ENCODE measurements around the gene HVCN1.

The HVCN1 gene

DNA sequence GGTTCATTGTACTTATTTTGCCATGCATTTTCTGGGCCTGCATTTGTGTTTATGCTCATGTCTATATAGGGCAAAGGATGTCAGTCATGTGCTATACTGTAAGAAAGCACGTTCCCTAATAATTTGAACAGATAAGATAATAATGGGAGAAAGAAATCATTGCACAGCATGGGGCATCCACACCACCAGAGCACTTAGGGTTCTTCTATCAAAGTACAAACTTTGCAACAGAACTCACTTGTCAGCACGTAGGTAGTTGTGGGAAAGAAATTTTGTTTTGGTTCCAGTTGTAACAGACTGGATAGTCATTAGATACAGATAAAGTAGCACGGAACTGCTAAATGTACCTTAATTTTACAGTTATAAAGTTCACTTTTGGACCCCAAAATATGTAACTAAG lies 43.7 kb upstream of the HVCN1 start:
- no peaks in the 10 kb centered on the region for H3K27me3 ChIP-seq (ENCODE audit: insufficient read depth, low read length, poor library complexity)
- no peak overlapping the region for H2BK15ac ChIP-seq (replicated peaks; ENCODE audit: low read depth)
- H3K4me2 ChIP-seq (ENCODE audit: low read length) = no peak overlapping the region
- no peak overlapping the region for H4K8ac ChIP-seq (ENCODE audit: low read depth, low read length)
- H3K36me3 ChIP-seq (ENCODE audit: control insufficient read depth, insufficient read depth, low read length) = peaks cover 9% of the 10 kb centered on the region
- no peak for DNase-seq
- no peak overlapping the region for H2AK5ac ChIP-seq (ENCODE audit: low read length)
- H3K4me3 ChIP-seq (ENCODE audit: low read length) = no peak overlapping the region
- no peak overlapping the region for H2BK5ac ChIP-seq (ENCODE audit: low read length)
- peaks cover 7% of the 10 kb centered on the region for H3K79me1 ChIP-seq (ENCODE audit: low read length)
- no peak overlapping the region for H3K27ac ChIP-seq (ENCODE audit: low read depth, low read length)
- no peak overlapping the region for H3K23ac ChIP-seq (ENCODE audit: low read length)
- WGBS (ENCODE audit: extremely low coverage, insufficient coverage, low lambda C conversion rate) = no CpG with 5 or more reads among the region's 3 CpGs
- H3K18ac ChIP-seq (ENCODE audit: low read length) = no peak overlapping the region
- no peak overlapping the region for H2BK120ac ChIP-seq (ENCODE audit: low read depth, low read length)
- H3K4me1 ChIP-seq (ENCODE audit: control insufficient read depth, low read depth, low read length) = no peaks in the 10 kb centered on the region
- no peak overlapping the region for H4K5ac ChIP-seq (ENCODE audit: low read length)
- no peak overlapping the region for H3K9ac ChIP-seq (ENCODE audit: low read length)
- H3K56ac ChIP-seq (ENCODE audit: low read length) = no peak overlapping the region
- no peak overlapping the region for H3K4ac ChIP-seq (ENCODE audit: low read depth, low read length)
- peaks cover 73% of the 10 kb centered on the region for H3K79me2 ChIP-seq (ENCODE audit: control insufficient read depth, insufficient read depth, low read length)

DNA sequence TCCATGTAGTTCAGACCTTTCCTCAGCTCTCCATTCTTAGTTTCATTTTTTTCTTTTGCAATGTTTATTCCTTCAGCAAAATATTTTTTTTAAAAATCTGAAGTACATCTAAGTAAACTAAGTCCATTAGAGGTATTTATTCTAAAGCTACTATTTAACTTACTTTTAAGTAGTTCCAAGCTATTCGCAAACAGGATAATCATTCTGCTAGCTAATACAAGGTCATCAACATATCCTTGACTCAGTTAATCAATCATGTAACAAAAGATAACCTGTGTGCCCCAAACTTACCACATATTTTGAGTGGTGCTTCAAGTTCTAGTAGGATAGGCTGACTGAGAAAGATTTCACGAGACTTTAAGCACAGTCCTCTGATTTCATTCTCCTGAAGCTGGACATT lies 42.6 kb upstream of the HVCN1 start:
- DNase-seq = no peak
- no peak overlapping the region for H2BK15ac ChIP-seq (replicated peaks; ENCODE audit: low read depth)
- no peak overlapping the region for H3K18ac ChIP-seq (ENCODE audit: low read length)
- no peak overlapping the region for H2AK5ac ChIP-seq (ENCODE audit: low read length)
- H3K4me2 ChIP-seq (ENCODE audit: low read length) = no peak overlapping the region
- H3K4me3 ChIP-seq (ENCODE audit: low read length) = no peak overlapping the region
- no peak overlapping the region for H2BK120ac ChIP-seq (ENCODE audit: low read depth, low read length)
- peaks cover 13% of the 10 kb centered on the region for H3K79me1 ChIP-seq (ENCODE audit: low read length)
- no peak overlapping the region for H4K8ac ChIP-seq (ENCODE audit: low read depth, low read length)
- H3K56ac ChIP-seq (ENCODE audit: low read length) = no peak overlapping the region
- H3K27me3 ChIP-seq (ENCODE audit: insufficient read depth, low read length, poor library complexity) = no peaks in the 10 kb centered on the region
- H3K36me3 ChIP-seq (ENCODE audit: control insufficient read depth, insufficient read depth, low read length) = peaks cover 10% of the 10 kb centered on the region
- H3K4me1 ChIP-seq (ENCODE audit: control insufficient read depth, low read depth, low read length) = no peaks in the 10 kb centered on the region
- H2BK5ac ChIP-seq (ENCODE audit: low read length) = no peak overlapping the region
- no peak overlapping the region for H3K9ac ChIP-seq (ENCODE audit: low read length)
- H3K4ac ChIP-seq (ENCODE audit: low read depth, low read length) = no peak overlapping the region
- H3K27ac ChIP-seq (ENCODE audit: low read depth, low read length) = no peak overlapping the region
- H3K79me2 ChIP-seq (ENCODE audit: control insufficient read depth, insufficient read depth, low read length) = peaks cover 74% of the 10 kb centered on the region
- no CpG with 5 or more reads among the region's 2 CpGs for WGBS (ENCODE audit: extremely low coverage, insufficient coverage, low lambda C conversion rate)
- H4K5ac ChIP-seq (ENCODE audit: low read length) = no peak overlapping the region
- H3K23ac ChIP-seq (ENCODE audit: low read length) = no peak overlapping the region

GRCh38 chr12:110728628-110729027 lies 39.7 kb upstream of the HVCN1 start:
- Histone ChIP-seq H4K5ac (ENCODE audit: low read length) (no peak overlapping the region), H2BK15ac (replicated peaks; ENCODE audit: low read depth) (no peak overlapping the region), H3K79me2 (ENCODE audit: control insufficient read depth, insufficient read depth, low read length) (peaks cover 57% of the 10 kb centered on the region), H2AK5ac (ENCODE audit: low read length) (no peak overlapping the region), H3K36me3 (ENCODE audit: control insufficient read depth, insufficient read depth, low read length) (peaks cover 13% of the 10 kb centered on the region), H3K4me2 (ENCODE audit: low read length) (no peak overlapping the region), H3K56ac (ENCODE audit: low read length) (no peak overlapping the region), H3K4me3 (ENCODE audit: low read length) (no peak overlapping the region), H3K9ac (ENCODE audit: low read length) (no peak overlapping the region), H3K4ac (ENCODE audit: low read depth, low read length) (no peak overlapping the region), H3K79me1 (ENCODE audit: low read length) (peaks cover 20% of the 10 kb centered on the region), H3K18ac (ENCODE audit: low read length) (no peak overlapping the region), H2BK120ac (ENCODE audit: low read depth, low read length) (no peak overlapping the region), H3K27me3 (ENCODE audit: insufficient read depth, low read length, poor library complexity) (no peaks in the 10 kb centered on the region), H3K23ac (ENCODE audit: low read length) (no peak overlapping the region), H3K27ac (ENCODE audit: low read depth, low read length) (no peak overlapping the region), H3K4me1 (ENCODE audit: control insufficient read depth, low read depth, low read length) (no peaks in the 10 kb centered on the region), H2BK5ac (ENCODE audit: low read length) (no peak overlapping the region), H4K8ac (ENCODE audit: low read depth, low read length) (no peak overlapping the region)
- DNase-seq = no peak
- WGBS (ENCODE audit: extremely low coverage, insufficient coverage, low lambda C conversion rate) = no CpG with 5 or more reads among the region's 1 CpG

GRCh38 chr12:110726708-110727369 lies 37.9 kb upstream of the HVCN1 start:
- no peak overlapping the region for H3K9ac ChIP-seq (ENCODE audit: low read length)
- WGBS (ENCODE audit: extremely low coverage, insufficient coverage, low lambda C conversion rate) = no CpG with 5 or more reads among the region's 9 CpGs
- no peak overlapping the region for H3K56ac ChIP-seq (ENCODE audit: low read length)
- H3K4ac ChIP-seq (ENCODE audit: low read depth, low read length) = no peak overlapping the region
- no peak overlapping the region for H3K4me3 ChIP-seq (ENCODE audit: low read length)
- H3K79me2 ChIP-seq (ENCODE audit: control insufficient read depth, insufficient read depth, low read length) = peaks cover 42% of the 10 kb centered on the region
- H3K4me2 ChIP-seq (ENCODE audit: low read length) = no peak overlapping the region
- H2BK15ac ChIP-seq (replicated peaks; ENCODE audit: low read depth) = no peak overlapping the region
- no peak overlapping the region for H4K5ac ChIP-seq (ENCODE audit: low read length)
- no peak overlapping the region for H4K8ac ChIP-seq (ENCODE audit: low read depth, low read length)
- H2AK5ac ChIP-seq (ENCODE audit: low read length) = no peak overlapping the region
- H3K36me3 ChIP-seq (ENCODE audit: control insufficient read depth, insufficient read depth, low read length) = peaks cover 14% of the 10 kb centered on the region
- no peak overlapping the region for H2BK120ac ChIP-seq (ENCODE audit: low read depth, low read length)
- H3K79me1 ChIP-seq (ENCODE audit: low read length) = peaks cover 20% of the 10 kb centered on the region
- H2BK5ac ChIP-seq (ENCODE audit: low read length) = no peak overlapping the region
- H3K18ac ChIP-seq (ENCODE audit: low read length) = no peak overlapping the region
- H3K27ac ChIP-seq (ENCODE audit: low read depth, low read length) = no peak overlapping the region
- H3K4me1 ChIP-seq (ENCODE audit: control insufficient read depth, low read depth, low read length) = no peaks in the 10 kb centered on the region
- H3K23ac ChIP-seq (ENCODE audit: low read length) = no peak overlapping the region
- H3K27me3 ChIP-seq (ENCODE audit: insufficient read depth, low read length, poor library complexity) = no peaks in the 10 kb centered on the region
- no peak for DNase-seq

- no peak overlapping the region for H3K18ac ChIP-seq (ENCODE audit: low read length)
- H3K27ac ChIP-seq (ENCODE audit: low read depth, low read length) = no peak overlapping the region
- peaks cover 18% of the 10 kb centered on the region for H3K79me1 ChIP-seq (ENCODE audit: low read length)
- H3K36me3 ChIP-seq (ENCODE audit: control insufficient read depth, insufficient read depth, low read length) = peaks cover 16% of the 10 kb centered on the region
- no peak overlapping the region for H2BK15ac ChIP-seq (replicated peaks; ENCODE audit: low read depth)
- no peak overlapping the region for H2BK5ac ChIP-seq (ENCODE audit: low read length)
- H3K4ac ChIP-seq (ENCODE audit: low read depth, low read length) = no peak overlapping the region
- no peak overlapping the region for H3K23ac ChIP-seq (ENCODE audit: low read length)
- WGBS (ENCODE audit: extremely low coverage, insufficient coverage, low lambda C conversion rate) = no CpG with 5 or more reads among the region's 4 CpGs
- no peak overlapping the region for H4K5ac ChIP-seq (ENCODE audit: low read length)
- no peak overlapping the region for H3K9ac ChIP-seq (ENCODE audit: low read length)
- H3K27me3 ChIP-seq (ENCODE audit: insufficient read depth, low read length, poor library complexity) = no peaks in the 10 kb centered on the region
- DNase-seq = no peak
- no peak overlapping the region for H2BK120ac ChIP-seq (ENCODE audit: low read depth, low read length)
- H2AK5ac ChIP-seq (ENCODE audit: low read length) = no peak overlapping the region
- H3K4me3 ChIP-seq (ENCODE audit: low read length) = no peak overlapping the region
- no peak overlapping the region for H4K8ac ChIP-seq (ENCODE audit: low read depth, low read length)
- no peak overlapping the region for H3K56ac ChIP-seq (ENCODE audit: low read length)
- H3K79me2 ChIP-seq (ENCODE audit: control insufficient read depth, insufficient read depth, low read length) = peaks cover 39% of the 10 kb centered on the region
- H3K4me1 ChIP-seq (ENCODE audit: control insufficient read depth, low read depth, low read length) = no peaks in the 10 kb centered on the region
- no peak overlapping the region for H3K4me2 ChIP-seq (ENCODE audit: low read length)
These were observed 37.1 kb upstream of the HVCN1 start for GRCh38 chr12:110726028-110726427.

DNA sequence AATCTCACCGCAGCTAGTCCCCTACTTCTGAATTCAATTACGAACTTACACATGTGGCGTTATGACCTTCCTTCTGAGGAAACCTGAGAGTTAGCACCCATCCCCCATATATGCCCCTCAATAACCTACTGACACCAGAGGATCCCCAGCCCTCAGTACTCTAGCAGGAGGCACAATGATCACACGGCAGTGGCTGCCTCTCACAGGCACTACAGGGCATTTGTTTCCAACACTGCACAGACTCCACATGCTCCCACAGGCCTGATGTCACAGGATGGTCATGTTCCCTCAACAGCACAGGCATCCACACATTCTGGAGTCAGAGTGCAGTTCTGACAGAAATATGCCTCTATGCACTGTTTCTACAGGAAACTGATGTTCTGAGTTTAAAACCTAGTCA lies 36.4 kb upstream of the HVCN1 start:
- H4K5ac ChIP-seq (ENCODE audit: low read length) = no peak overlapping the region
- peaks cover 35% of the 10 kb centered on the region for H3K79me2 ChIP-seq (ENCODE audit: control insufficient read depth, insufficient read depth, low read length)
- H2BK5ac ChIP-seq (ENCODE audit: low read length) = no peak overlapping the region
- H3K9ac ChIP-seq (ENCODE audit: low read length) = no peak overlapping the region
- no peaks in the 10 kb centered on the region for H3K4me1 ChIP-seq (ENCODE audit: control insufficient read depth, low read depth, low read length)
- WGBS (ENCODE audit: extremely low coverage, insufficient coverage, low lambda C conversion rate) = no CpG with 5 or more reads among the region's 4 CpGs
- H3K36me3 ChIP-seq (ENCODE audit: control insufficient read depth, insufficient read depth, low read length) = peaks cover 17% of the 10 kb centered on the region
- no peak overlapping the region for H3K18ac ChIP-seq (ENCODE audit: low read length)
- H3K4ac ChIP-seq (ENCODE audit: low read depth, low read length) = no peak overlapping the region
- H3K56ac ChIP-seq (ENCODE audit: low read length) = no peak overlapping the region
- H2BK120ac ChIP-seq (ENCODE audit: low read depth, low read length) = no peak overlapping the region
- H3K4me2 ChIP-seq (ENCODE audit: low read length) = no peak overlapping the region
- H3K23ac ChIP-seq (ENCODE audit: low read length) = no peak overlapping the region
- peaks cover 18% of the 10 kb centered on the region for H3K79me1 ChIP-seq (ENCODE audit: low read length)
- DNase-seq = no peak
- no peak overlapping the region for H3K4me3 ChIP-seq (ENCODE audit: low read length)
- no peak overlapping the region for H4K8ac ChIP-seq (ENCODE audit: low read depth, low read length)
- no peak overlapping the region for H2AK5ac ChIP-seq (ENCODE audit: low read length)
- no peak overlapping the region for H2BK15ac ChIP-seq (replicated peaks; ENCODE audit: low read depth)
- no peak overlapping the region for H3K27ac ChIP-seq (ENCODE audit: low read depth, low read length)
- H3K27me3 ChIP-seq (ENCODE audit: insufficient read depth, low read length, poor library complexity) = no peaks in the 10 kb centered on the region

Data from mesendoderm (in vitro differentiated cells).